ENCODE data around the gene PDE3A.

- no peak for TF ChIP-seq POLR2AphosphoS5 (IDR thresholded peaks at IDR 0.05)
- TF ChIP-seq, protein P1, sequence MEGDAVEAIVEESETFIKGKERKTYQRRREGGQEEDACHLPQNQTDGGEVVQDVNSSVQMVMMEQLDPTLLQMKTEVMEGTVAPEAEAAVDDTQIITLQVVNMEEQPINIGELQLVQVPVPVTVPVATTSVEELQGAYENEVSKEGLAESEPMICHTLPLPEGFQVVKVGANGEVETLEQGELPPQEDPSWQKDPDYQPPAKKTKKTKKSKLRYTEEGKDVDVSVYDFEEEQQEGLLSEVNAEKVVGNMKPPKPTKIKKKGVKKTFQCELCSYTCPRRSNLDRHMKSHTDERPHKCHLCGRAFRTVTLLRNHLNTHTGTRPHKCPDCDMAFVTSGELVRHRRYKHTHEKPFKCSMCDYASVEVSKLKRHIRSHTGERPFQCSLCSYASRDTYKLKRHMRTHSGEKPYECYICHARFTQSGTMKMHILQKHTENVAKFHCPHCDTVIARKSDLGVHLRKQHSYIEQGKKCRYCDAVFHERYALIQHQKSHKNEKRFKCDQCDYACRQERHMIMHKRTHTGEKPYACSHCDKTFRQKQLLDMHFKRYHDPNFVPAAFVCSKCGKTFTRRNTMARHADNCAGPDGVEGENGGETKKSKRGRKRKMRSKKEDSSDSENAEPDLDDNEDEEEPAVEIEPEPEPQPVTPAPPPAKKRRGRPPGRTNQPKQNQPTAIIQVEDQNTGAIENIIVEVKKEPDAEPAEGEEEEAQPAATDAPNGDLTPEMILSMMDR (IDR thresholded peaks at IDR 0.05): no peak
Measured at GRCh38 chr12:20628226-20628787, 260.0 kb downstream of the PDE3A start.
